LNCaP clone FGC (cell line): ENCODE results near the gene KMT5B.

Experiments used
- DNase-seq: peaks from one replicate; pipeline ENCODE4 v3.0.0-alpha.2; 2011; ENCODE audit warnings: low read depth
- H3K4me3 ChIP-seq: 2 replicates; pipeline ENCODE4 v1.5.1; 2011; ENCODE audit warnings: mild to moderate bottlenecking, low read depth, low read length, control low read depth
- CTCF ChIP-seq: IDR thresholded peaks from 2 replicates; pipeline ENCODE4 v1.5.1; 2012; ENCODE audit warnings: mild to moderate bottlenecking; ENCODE audit not compliant: control insufficient read depth, insufficient read depth; ENCODE audit errors: extremely low read depth

Gene KMT5B

GRCh38 chr11:68166969-68167368 lies 46.1 kb downstream of the KMT5B start:
- DNase-seq = no peak
- no peak overlapping the region for H3K4me3 ChIP-seq
- no peak for TF ChIP-seq CTCF

- no peak for TF ChIP-seq CTCF
- DNase-seq = no peak
- no peak overlapping the region for H3K4me3 ChIP-seq
Observed at GRCh38 chr11:68165601-68166000, 47.5 kb downstream of the KMT5B start.

GRCh38 chr11:68164437-68164836 lies 48.7 kb downstream of the KMT5B start:
- no peak for DNase-seq
- TF ChIP-seq CTCF = no peak
- H3K4me3 ChIP-seq = no peak overlapping the region

GRCh38 chr11:68163691-68164090 lies 49.4 kb downstream of the KMT5B start:
- DNase-seq = no peak
- no peak overlapping the region for H3K4me3 ChIP-seq
- no peak for TF ChIP-seq CTCF

GRCh38 chr11:68160100-68160695 lies 52.9 kb downstream of the KMT5B start:
- TF ChIP-seq CTCF = no peak
- no peak for DNase-seq
- no peak overlapping the region for H3K4me3 ChIP-seq

- H3K4me3 ChIP-seq = no peak overlapping the region
- no peak for DNase-seq
- no peak for TF ChIP-seq CTCF
Observed at GRCh38 chr11:68159665-68160064, 53.4 kb downstream of the KMT5B start.

- no peak overlapping the region for H3K4me3 ChIP-seq
- DNase-seq = no peak
- TF ChIP-seq CTCF = no peak
Observed at GRCh38 chr11:68159161-68159560, 53.9 kb downstream of the KMT5B start.
